AG04450 (cell line): Measurements from ENCODE around the gene ACYP2. TPM values are rescaled to one million over a fixed set of nuclear protein-coding genes. Genes with fewer than 3 reads are reported as not detected.
A peak's percentile ranks its signal among the peaks of the same experiment; 100 is the strongest.

Source experiments
- CTCF ChIA-PET: fragments of 300-600, 350-600 bp; formaldehyde crosslinking; extraction: SDS; loops from one replicate; lab custom pipeline; 2022; ENCODE audit warnings: antibody characterized with exemption, inconsistent platforms; lab: Charles Lee
- POLR2A ChIA-PET: fragments of 350-600 bp; formaldehyde crosslinking; extraction: SDS; loops from one replicate; lab custom pipeline; 2021; ENCODE audit warnings: antibody characterized with exemption, inconsistent platforms; lab: Yijun Ruan, JAX
- DNase-seq: peaks from one replicate; pipeline ENCODE4 v3.0.0-alpha.2; 2011; ENCODE audit warnings: low read depth, low spot score
- H3K27ac ChIP-seq: one replicate; pipeline ENCODE4 v1.5.1; 2012; ENCODE audit warnings: low read depth, low read length, control low read depth
- H3K27me3 ChIP-seq: one replicate; pipeline ENCODE4 v1.6.0; 2012; ENCODE audit warnings: low read length; ENCODE audit not compliant: control insufficient read depth, insufficient read depth
- H3K4me3 ChIP-seq: 2 replicates; pipeline ENCODE4 v1.5.1; 2011; ENCODE audit warnings: mild to moderate bottlenecking, low read depth, low read length, control low read depth
- H3K9me3 ChIP-seq: 2 replicates; pipeline ENCODE4 v1.5.1; 2012; ENCODE audit warnings: low read length; ENCODE audit not compliant: control insufficient read depth, insufficient read depth
- polyA plus RNA-seq: library from polyadenylated mRNA; depleted of rRNA; stranded (reverse); fragments of >200 nt; gene quantifications from 2 replicates; pipeline ENCODE4 v1.2.3, GENCODE V29; 2011
- TF ChIP-seq, protein P1 (sequence below): IDR thresholded peaks from 2 replicates; pipeline ENCODE4 v1.5.1; 2011; ENCODE audit warnings: low read depth, low read length, control low read depth, inconsistent platforms

ACYP2 gene
- polyA plus RNA-seq, 1 experiment, result 8.1 TPM

DNA sequence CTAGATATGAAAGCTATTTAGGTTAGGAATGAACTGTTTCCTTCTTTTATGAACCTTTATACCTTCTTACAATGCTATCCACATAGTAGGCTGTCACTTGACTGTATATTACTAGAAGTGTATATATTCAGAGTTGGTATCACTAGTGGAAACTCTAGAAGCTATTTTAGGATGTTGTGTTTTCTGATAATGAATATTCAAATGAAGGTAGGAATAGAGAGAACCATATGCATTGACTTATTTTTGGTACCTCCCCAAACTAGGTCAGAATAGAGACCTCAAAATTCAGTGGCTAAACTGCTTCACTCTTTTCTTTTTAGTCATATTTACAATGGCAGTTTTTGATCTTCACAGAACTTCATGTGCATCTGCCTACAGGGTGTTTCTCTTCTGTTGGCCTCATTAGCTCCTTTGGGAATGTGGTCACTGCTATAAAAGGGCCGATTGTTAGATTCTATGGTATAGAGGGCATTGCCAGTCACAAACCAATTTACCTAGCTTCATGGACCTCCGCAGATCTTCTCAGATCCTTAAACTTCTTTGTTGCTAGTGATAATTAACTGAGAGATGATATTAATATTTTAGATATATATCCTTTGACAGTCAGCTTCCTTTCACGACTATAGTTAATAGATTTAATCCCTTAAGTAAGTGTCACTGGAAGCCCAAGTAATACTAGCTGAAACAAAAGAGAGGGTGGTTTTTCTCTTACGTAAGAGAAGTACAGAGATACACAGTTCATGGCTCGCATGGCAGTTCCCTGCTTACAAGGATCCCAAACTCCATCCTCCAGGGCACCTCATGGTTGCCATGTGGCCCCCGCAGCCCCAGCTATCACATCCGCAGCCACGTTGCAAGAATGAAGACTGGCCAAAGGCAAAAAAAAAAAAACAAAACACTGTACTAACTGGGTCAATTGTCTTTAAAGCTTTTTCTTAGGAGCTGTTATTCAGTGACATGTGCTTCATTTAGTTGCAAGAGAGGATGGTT, 79.6 kb downstream of the ACYP2 start:
- TF ChIP-seq, protein P1, sequence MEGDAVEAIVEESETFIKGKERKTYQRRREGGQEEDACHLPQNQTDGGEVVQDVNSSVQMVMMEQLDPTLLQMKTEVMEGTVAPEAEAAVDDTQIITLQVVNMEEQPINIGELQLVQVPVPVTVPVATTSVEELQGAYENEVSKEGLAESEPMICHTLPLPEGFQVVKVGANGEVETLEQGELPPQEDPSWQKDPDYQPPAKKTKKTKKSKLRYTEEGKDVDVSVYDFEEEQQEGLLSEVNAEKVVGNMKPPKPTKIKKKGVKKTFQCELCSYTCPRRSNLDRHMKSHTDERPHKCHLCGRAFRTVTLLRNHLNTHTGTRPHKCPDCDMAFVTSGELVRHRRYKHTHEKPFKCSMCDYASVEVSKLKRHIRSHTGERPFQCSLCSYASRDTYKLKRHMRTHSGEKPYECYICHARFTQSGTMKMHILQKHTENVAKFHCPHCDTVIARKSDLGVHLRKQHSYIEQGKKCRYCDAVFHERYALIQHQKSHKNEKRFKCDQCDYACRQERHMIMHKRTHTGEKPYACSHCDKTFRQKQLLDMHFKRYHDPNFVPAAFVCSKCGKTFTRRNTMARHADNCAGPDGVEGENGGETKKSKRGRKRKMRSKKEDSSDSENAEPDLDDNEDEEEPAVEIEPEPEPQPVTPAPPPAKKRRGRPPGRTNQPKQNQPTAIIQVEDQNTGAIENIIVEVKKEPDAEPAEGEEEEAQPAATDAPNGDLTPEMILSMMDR, result no peak
- POLR2A ChIA-PET, result interaction anchor here (0.7 kb wide), 1 partner anchor 131 kb away, joined by 3 read pairs; no protein-coding TSS in a partner anchor
- CTCF ChIA-PET, result interaction anchor here (0.5 to 1.3 kb wide), 4 partner anchors 11 to 1017 kb away, joined by 3 to 4 read pairs (median 3); no protein-coding TSS in a partner anchor
- Histone ChIP-seq H3K27me3 (no peaks in the 10 kb centered on the region), H3K27ac (no peak overlapping the region), H3K4me3 (no peak overlapping the region), H3K9me3 (no peaks in the 10 kb centered on the region)
- no peak for DNase-seq

DNA sequence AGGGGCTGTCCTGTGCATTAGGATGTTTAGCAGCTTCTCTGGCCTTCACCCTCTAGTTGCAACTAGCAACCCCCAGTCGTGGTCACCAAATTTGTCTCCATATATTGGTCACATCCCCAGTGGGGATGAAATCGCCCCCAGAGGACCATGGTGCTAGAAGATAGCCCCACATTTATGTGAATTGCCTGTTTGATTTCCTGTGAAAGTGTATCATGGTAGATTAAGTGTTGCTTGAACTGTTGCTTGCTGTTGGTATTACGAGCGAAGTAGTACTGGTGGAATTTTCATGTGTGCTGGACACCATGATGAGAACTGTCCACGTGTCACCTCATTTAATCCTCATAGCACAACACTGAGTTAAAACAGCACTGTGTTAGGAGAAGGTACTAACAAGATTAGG, 81.2 kb downstream of the ACYP2 start:
- TF ChIP-seq, protein P1, result no peak
- no peaks in the 10 kb centered on the region for H3K27me3 ChIP-seq
- CTCF ChIA-PET, result interaction anchor here (0.8 to 1.5 kb wide), 2 partner anchors 9 to 508 kb away, joined by 3 to 4 read pairs; no protein-coding TSS in a partner anchor
- no peak for DNase-seq
- H3K4me3 ChIP-seq, result no peak overlapping the region
- H3K27ac ChIP-seq, result no peak overlapping the region
- POLR2A ChIA-PET, result no interaction called here
- no peaks in the 10 kb centered on the region for H3K9me3 ChIP-seq

DNA sequence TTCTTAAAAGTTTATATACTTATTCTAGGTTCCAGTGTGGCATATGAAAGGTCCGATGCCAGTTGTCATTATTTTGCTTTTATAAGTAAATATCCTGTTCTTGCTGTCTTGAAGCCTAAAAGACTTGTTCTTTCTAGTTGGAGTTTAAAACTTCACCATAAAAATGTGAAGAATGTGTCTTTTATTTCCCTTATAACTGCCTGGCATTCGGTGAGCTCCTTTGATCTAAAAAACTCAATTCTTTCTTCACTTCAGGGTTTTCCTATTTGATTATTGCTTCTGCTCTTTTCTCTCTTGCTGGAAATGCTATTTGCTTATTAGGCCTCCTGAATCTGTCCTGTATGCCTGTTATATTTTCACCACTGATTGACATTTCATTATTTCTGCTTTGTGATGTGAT, 89.1 kb downstream of the ACYP2 start:
- ChIA-PET CTCF (interaction anchor here (1.4 kb wide), 1 partner anchor 97 kb away, joined by 3 read pairs; no protein-coding TSS in a partner anchor), POLR2A (no interaction called here)
- DNase-seq, result no peak
- Histone ChIP-seq H3K27ac (no peak overlapping the region), H3K9me3 (no peaks in the 10 kb centered on the region), H3K4me3 (no peak overlapping the region), H3K27me3 (no peaks in the 10 kb centered on the region)
- TF ChIP-seq, protein P1, result no peak

DNA sequence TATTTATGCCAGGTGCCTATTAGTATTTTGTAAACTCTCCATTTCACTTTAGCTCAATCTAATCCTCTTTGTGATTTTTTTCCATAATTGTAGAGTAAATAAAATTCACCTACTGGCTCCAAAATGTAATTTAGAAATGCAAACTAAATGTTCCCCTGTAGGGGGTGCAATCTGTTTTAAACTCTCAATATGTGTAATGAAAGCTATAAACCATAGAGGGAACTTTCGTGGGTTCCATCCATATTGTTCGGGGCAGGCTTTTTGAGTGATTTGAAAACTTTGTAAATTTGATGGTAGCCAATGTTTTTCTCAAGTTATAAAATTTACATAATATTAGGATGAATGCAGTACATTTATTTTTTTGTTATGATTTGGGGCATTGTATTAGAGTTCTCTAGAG, 91.2 kb downstream of the ACYP2 start:
- CTCF ChIA-PET, result interaction anchor here (0.7 to 1.7 kb wide), 15 partner anchors 10 to 498 kb away, joined by 3 to 10 read pairs (median 3); a partner anchor contains a TSS
- TF ChIP-seq, protein P1, result peak; percentile 56
- POLR2A ChIA-PET, result no interaction called here
- H3K27ac ChIP-seq, result no peak overlapping the region
- DNase-seq, result no peak
- H3K9me3 ChIP-seq, result no peaks in the 10 kb centered on the region
- no peak overlapping the region for H3K4me3 ChIP-seq
- H3K27me3 ChIP-seq, result no peaks in the 10 kb centered on the region
